Sigmoid colon (tissue), 7 donors: ENCODE data around the gene FOXK2. TPM values are rescaled to one million over a fixed set of nuclear protein-coding genes. Genes with fewer than 3 reads are reported as not detected.
A peak's percentile ranks its signal among the peaks of the same experiment; 100 is the strongest.

Experiments used
- DNase-seq: peaks from one replicate; pipeline ENCODE4 v3.0.0-alpha.2; 2019
- H3K27ac ChIP-seq, 4 donors: fragments of 200-600 bp; sonication (generic); one replicate each; pipeline ENCODE4 v1.5.1; 2016 to 2019; ENCODE audit warnings: mild to moderate bottlenecking in 1 of 4
- H3K27me3 ChIP-seq, 3 donors: fragments of 200-600 bp; sonication (generic); one replicate each; pipeline ENCODE4 v1.5.1; 2019; ENCODE audit warnings: mild to moderate bottlenecking in 1 of 3
- H3K36me3 ChIP-seq, 4 donors: fragments of 200-600 bp; sonication (generic); one replicate each; pipeline ENCODE4 v1.5.1; 2016 to 2019
- H3K4me1 ChIP-seq, 4 donors: fragments of 200-600 bp; sonication (generic); one replicate each; pipeline ENCODE4 v1.5.1; 2017 to 2019
- H3K4me3 ChIP-seq, 4 donors: fragments of 200-600 bp; sonication (generic); one replicate each; pipeline ENCODE4 v1.5.1; 2017 to 2019; ENCODE audit warnings: mild to moderate bottlenecking in 2 of 4, moderate library complexity in 1 of 4
- H3K9me3 ChIP-seq, 4 donors: fragments of 200-600 bp in 3 of 4; sonication (generic) in 3 of 4; one replicate each; pipeline versions ENCODE4 v1.5.1 to v1.6.1; 2013 to 2019
- CTCF ChIP-seq, 4 experiments: fragments of 450-650 bp in 3 of 4; fragments of 200-600 bp in 1 of 4; IDR thresholded peaks; one replicate each; pipeline ENCODE4 v1.5.1; 2016 to 2019; ENCODE audit warnings: antibody characterized with exemption in 4 of 4, mild to moderate bottlenecking in 3 of 4, moderate library complexity in 2 of 4
- EP300 ChIP-seq, 4 donors: sonication (generic); formaldehyde crosslinking; IDR thresholded peaks; one replicate each; pipeline ENCODE4 v1.6.1; 2017; ENCODE audit warnings: antibody characterized with exemption in 4 of 4
- POLR2A ChIP-seq, 2 donors: fragments of 450-650 bp; IDR thresholded peaks; one replicate each; pipeline ENCODE4 v1.6.1; 2016; ENCODE audit warnings: antibody characterized with exemption in 2 of 2, mild to moderate bottlenecking in 2 of 2, moderate library complexity in 2 of 2
- POLR2AphosphoS5 ChIP-seq, 4 donors: sonication (generic); formaldehyde crosslinking; IDR thresholded peaks; one replicate each; pipeline ENCODE4 v1.6.1; 2017; ENCODE audit warnings: antibody characterized with exemption in 4 of 4
- WGBS, 2 donors: extraction: QIAGEN DNeasy Blood & Tissue Kit; methylation state at CpG; one replicate each; pipeline ENCODE4 v1.1.7; 2013; 5-methylcytosine and 5-hydroxymethylcytosine counted together
- intact Hi-C: fragments of 100-400 bp; cut with DNase I; formaldehyde crosslinking; loops from one replicate; pipeline ENCODE4 v1.15.1; 2023
- polyA plus RNA-seq, 3 donors: library from polyadenylated mRNA; stranded (reverse); fragments of 200-250 nt; gene quantifications; one replicate each; pipeline ENCODE4 v1.2.3, GENCODE V29; 2013
- total RNA-seq, 4 donors: library from RNA; depleted of rRNA; stranded (reverse); fragments of >200 nt; gene quantifications; one replicate each; pipeline ENCODE4 v1.1.0, GENCODE V29; 2016
- donor health status: healthy with polysubstance abuse.
- donor health status: Bipolar disorder and iron deficiency.
- donor health status: healthy.

The FOXK2 gene
- total and polyA plus RNA-seq, 7 donors: 10.2 to 56.8 (median 29.3) TPM

- Histone ChIP-seq H3K4me3 (peak overlapping the region; percentile 66 to 94 (median 78)), H3K4me1 (peaks cover 0 to 52% (median 44%) of the 10 kb centered on the region in 4 donors), H3K9me3 (no peaks in the 10 kb centered on the region), H3K27ac (peak overlapping the region; percentile 87 to 92 (median 88)), H3K27me3 (no peaks in the 10 kb centered on the region), H3K36me3 (no peaks in the 10 kb centered on the region)
- DNase-seq: peak; percentile 71
- intact Hi-C loops: loop anchor here (1.0 kb wide), 1 partner anchor 23 kb away; no protein-coding TSS in a partner anchor
- no peak for TF ChIP-seq POLR2A (IDR thresholded peaks at IDR 0.05)
- no peak for TF ChIP-seq CTCF (IDR thresholded peaks at IDR 0.05)
- peak in 1 of 4 donors; percentile 4 for TF ChIP-seq POLR2AphosphoS5 (IDR thresholded peaks at IDR 0.05)
- no peak for TF ChIP-seq EP300 (IDR thresholded peaks at IDR 0.05)
- WGBS, 2 donors: 0 to 1% methylated on average over 94 of the region's 94 CpGs
Observed at GRCh38 chr17:82519971-82520903, 705 bp downstream of the FOXK2 start.

GRCh38 chr17:82524540-82524939 is 5.0 kb downstream of the FOXK2 start:
- peak overlapping the region in 2 of 4 donors; percentile 85 to 88 for H3K27ac ChIP-seq
- H3K27me3 ChIP-seq: no peaks in the 10 kb centered on the region
- TF ChIP-seq POLR2A (IDR thresholded peaks at IDR 0.05) (no peak), POLR2AphosphoS5 (IDR thresholded peaks at IDR 0.05) (no peak), EP300 (IDR thresholded peaks at IDR 0.05) (no peak), CTCF (IDR thresholded peaks at IDR 0.05) (no peak)
- no peaks in the 10 kb centered on the region for H3K36me3 ChIP-seq
- H3K4me3 ChIP-seq: no peak overlapping the region
- intact Hi-C loops: no loop called here
- 29 to 47% methylated on average over 4 of the region's 4 CpGs for WGBS, 2 donors
- peaks cover 0 to 89% (median 82%) of the 10 kb centered on the region in 4 donors for H3K4me1 ChIP-seq
- no peak for DNase-seq
- H3K9me3 ChIP-seq: no peaks in the 10 kb centered on the region

GRCh38 chr17:82525712-82526111 is 6.2 kb downstream of the FOXK2 start:
- no peak for DNase-seq
- intact Hi-C loops: no loop called here
- peak overlapping the region; percentile 36 to 88 (median 62) for H3K27ac ChIP-seq
- H3K27me3 ChIP-seq: no peaks in the 10 kb centered on the region
- TF ChIP-seq POLR2AphosphoS5 (IDR thresholded peaks at IDR 0.05) (no peak), POLR2A (IDR thresholded peaks at IDR 0.05) (no peak), CTCF (IDR thresholded peaks at IDR 0.05) (no peak), EP300 (IDR thresholded peaks at IDR 0.05) (no peak)
- peaks cover 0 to 100% (median 91%) of the 10 kb centered on the region in 4 donors for H3K4me1 ChIP-seq
- 71 to 85% methylated on average over 4 of the region's 4 CpGs for WGBS, 2 donors
- no peaks in the 10 kb centered on the region for H3K9me3 ChIP-seq
- H3K36me3 ChIP-seq: no peaks in the 10 kb centered on the region
- no peak overlapping the region for H3K4me3 ChIP-seq

GRCh38 chr17:82527898-82528297 is 8.4 kb downstream of the FOXK2 start:
- intact Hi-C loops: no loop called here
- H3K36me3 ChIP-seq: no peaks in the 10 kb centered on the region
- no peak overlapping the region for H3K4me3 ChIP-seq
- DNase-seq: no peak
- TF ChIP-seq CTCF (IDR thresholded peaks at IDR 0.05): no peak
- TF ChIP-seq POLR2AphosphoS5 (IDR thresholded peaks at IDR 0.05): no peak
- no peak for TF ChIP-seq POLR2A (IDR thresholded peaks at IDR 0.05)
- no peak for TF ChIP-seq EP300 (IDR thresholded peaks at IDR 0.05)
- no peaks in the 10 kb centered on the region for H3K27me3 ChIP-seq
- peaks cover 0 to 99% (median 90%) of the 10 kb centered on the region in 4 donors for H3K4me1 ChIP-seq
- 84 to 85% methylated on average over 8 of the region's 8 CpGs for WGBS, 2 donors
- no peaks in the 10 kb centered on the region for H3K9me3 ChIP-seq
- peak overlapping the region; percentile 78 to 88 (median 84) for H3K27ac ChIP-seq
